PC-3 (cell line): Measurements from ENCODE around the gene CAST.

Experiments used
- CTCF ChIP-seq: fragments of 300-600 bp; sonication (generic); conservative IDR thresholded peaks from 2 replicates; pipeline ENCODE4 v1.5.1; 2017; ENCODE audit warnings: antibody characterized with exemption, low read depth, mild to moderate bottlenecking, low read length
- EZH2 ChIP-seq: fragments of 300-600 bp; sonication (generic); IDR thresholded peaks from one replicate; pipeline ENCODE4 v1.6.1; 2017; ENCODE audit warnings: antibody characterized with exemption, mild to moderate bottlenecking, low read length; ENCODE audit not compliant: unreplicated experiment
- EZH2phosphoT487 ChIP-seq: fragments of 300-600 bp; sonication (generic); IDR thresholded peaks from 2 replicates; pipeline ENCODE4 v1.6.1; 2018; ENCODE audit warnings: mild to moderate bottlenecking, antibody characterized with exemption, low read length, borderline replicate concordance

GRCh38 chr5:96750110-96750822, 88.1 kb downstream of the CAST start:
- TF ChIP-seq CTCF (no peak), EZH2 (no peak), EZH2phosphoT487 (no peak)
